Colonic mucosa (tissue), 4 donors: Measurements from ENCODE around the gene GNAZ. TPM values are rescaled to one million over a fixed set of nuclear protein-coding genes. Genes with fewer than 3 reads are reported as not detected.

Source experiments
- DNase-seq: peaks from one replicate; pipeline ENCODE4 v3.0.0-alpha.2; 2020
- H3K27ac ChIP-seq: fragments of 200-600 bp; one replicate; pipeline ENCODE4 v1.8.0; 2021
- H3K27me3 ChIP-seq: fragments of 200-600 bp; one replicate; pipeline ENCODE4 v1.8.0; 2021
- H3K36me3 ChIP-seq: fragments of 200-600 bp; one replicate; pipeline ENCODE4 v1.8.0; 2021
- H3K4me1 ChIP-seq: fragments of 200-600 bp; one replicate; pipeline ENCODE4 v1.8.0; 2021; ENCODE audit warnings: mild to moderate bottlenecking
- H3K4me3 ChIP-seq: fragments of 200-600 bp; one replicate; pipeline ENCODE4 v1.8.0; 2021
- H3K9ac ChIP-seq, 2 donors: one replicate each; pipeline ENCODE4 v1.7.0; 2013; ENCODE audit warnings: control low read depth in 2 of 2, low read depth in 2 of 2, low read length in 2 of 2
- H3K9me3 ChIP-seq: fragments of 200-600 bp; one replicate; pipeline ENCODE4 v1.8.0; 2021
- intact Hi-C: fragments of 100-400 bp; cut with DNase I; formaldehyde crosslinking; loops from one replicate; pipeline ENCODE4 v1.14.1; 2022
- total RNA-seq, 2 donors: library from RNA; stranded (reverse); fragmentation: NEBNext Ultra II Directional in 1 of 2; extraction: Animal tissue kit (Norgen Biotek cat#: 25700) in 1 of 2; gene quantifications; one replicate each; pipeline ENCODE4 v1.2.1, GENCODE V29; 2021
- TF ChIP-seq, protein P1 (sequence below): fragments of 200-600 bp; IDR thresholded peaks from one replicate; pipeline ENCODE4 v1.8.0; 2022; ENCODE audit warnings: antibody characterized with exemption, mild to moderate bottlenecking
- donor health status: healthy.
- donor health status: DM: no; HTN: no; CAD: no.
- donor health status: DM: no; HTN: no; CAD: no.

GNAZ gene
- total RNA-seq, 2 donors from 2014 or later: 1.2 to 2.5 TPM

GRCh38 chr22:23106344-23106743, 36.0 kb downstream of the GNAZ start:
- Histone ChIP-seq H3K9me3 (no peaks in the 10 kb centered on the region), H3K4me3 (no peak overlapping the region), H3K27me3 (no peaks in the 10 kb centered on the region), H3K36me3 (no peaks in the 10 kb centered on the region), H3K9ac (no peak overlapping the region), H3K4me1 (no peaks in the 10 kb centered on the region), H3K27ac (no peak overlapping the region)
- intact Hi-C loops: no loop called here
- TF ChIP-seq, protein P1, sequence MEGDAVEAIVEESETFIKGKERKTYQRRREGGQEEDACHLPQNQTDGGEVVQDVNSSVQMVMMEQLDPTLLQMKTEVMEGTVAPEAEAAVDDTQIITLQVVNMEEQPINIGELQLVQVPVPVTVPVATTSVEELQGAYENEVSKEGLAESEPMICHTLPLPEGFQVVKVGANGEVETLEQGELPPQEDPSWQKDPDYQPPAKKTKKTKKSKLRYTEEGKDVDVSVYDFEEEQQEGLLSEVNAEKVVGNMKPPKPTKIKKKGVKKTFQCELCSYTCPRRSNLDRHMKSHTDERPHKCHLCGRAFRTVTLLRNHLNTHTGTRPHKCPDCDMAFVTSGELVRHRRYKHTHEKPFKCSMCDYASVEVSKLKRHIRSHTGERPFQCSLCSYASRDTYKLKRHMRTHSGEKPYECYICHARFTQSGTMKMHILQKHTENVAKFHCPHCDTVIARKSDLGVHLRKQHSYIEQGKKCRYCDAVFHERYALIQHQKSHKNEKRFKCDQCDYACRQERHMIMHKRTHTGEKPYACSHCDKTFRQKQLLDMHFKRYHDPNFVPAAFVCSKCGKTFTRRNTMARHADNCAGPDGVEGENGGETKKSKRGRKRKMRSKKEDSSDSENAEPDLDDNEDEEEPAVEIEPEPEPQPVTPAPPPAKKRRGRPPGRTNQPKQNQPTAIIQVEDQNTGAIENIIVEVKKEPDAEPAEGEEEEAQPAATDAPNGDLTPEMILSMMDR: no peak
- DNase-seq: no peak

DNA sequence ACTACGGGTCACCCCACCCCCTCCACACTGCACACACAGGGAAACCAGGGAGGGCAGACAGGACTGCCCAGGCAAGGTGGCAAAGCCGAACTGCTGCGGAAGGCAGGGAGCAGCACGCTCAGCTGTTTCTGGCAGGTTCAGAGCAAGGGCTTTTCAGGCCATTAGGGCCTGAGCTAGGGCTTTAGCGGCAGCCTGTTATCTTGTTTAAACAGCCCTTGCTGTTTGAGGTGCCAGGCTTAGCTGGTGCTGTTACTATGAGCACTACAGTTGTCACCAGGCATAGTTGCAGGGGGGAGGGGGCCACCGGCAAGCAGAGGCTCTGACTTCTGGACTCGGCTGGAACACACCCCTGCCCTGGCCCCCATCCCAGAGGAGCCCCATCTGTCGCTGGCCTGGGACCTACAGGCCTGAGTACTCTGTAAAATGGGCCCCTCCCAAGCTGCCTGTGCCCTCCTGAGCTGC, 36.6 kb downstream of the GNAZ start:
- Histone ChIP-seq H3K4me1 (no peaks in the 10 kb centered on the region), H3K36me3 (no peaks in the 10 kb centered on the region), H3K9me3 (no peaks in the 10 kb centered on the region), H3K27me3 (no peaks in the 10 kb centered on the region), H3K4me3 (no peak overlapping the region), H3K27ac (no peak overlapping the region), H3K9ac (no peak overlapping the region)
- DNase-seq: no peak
- TF ChIP-seq, protein P1: no peak
- intact Hi-C loops: no loop called here

DNA sequence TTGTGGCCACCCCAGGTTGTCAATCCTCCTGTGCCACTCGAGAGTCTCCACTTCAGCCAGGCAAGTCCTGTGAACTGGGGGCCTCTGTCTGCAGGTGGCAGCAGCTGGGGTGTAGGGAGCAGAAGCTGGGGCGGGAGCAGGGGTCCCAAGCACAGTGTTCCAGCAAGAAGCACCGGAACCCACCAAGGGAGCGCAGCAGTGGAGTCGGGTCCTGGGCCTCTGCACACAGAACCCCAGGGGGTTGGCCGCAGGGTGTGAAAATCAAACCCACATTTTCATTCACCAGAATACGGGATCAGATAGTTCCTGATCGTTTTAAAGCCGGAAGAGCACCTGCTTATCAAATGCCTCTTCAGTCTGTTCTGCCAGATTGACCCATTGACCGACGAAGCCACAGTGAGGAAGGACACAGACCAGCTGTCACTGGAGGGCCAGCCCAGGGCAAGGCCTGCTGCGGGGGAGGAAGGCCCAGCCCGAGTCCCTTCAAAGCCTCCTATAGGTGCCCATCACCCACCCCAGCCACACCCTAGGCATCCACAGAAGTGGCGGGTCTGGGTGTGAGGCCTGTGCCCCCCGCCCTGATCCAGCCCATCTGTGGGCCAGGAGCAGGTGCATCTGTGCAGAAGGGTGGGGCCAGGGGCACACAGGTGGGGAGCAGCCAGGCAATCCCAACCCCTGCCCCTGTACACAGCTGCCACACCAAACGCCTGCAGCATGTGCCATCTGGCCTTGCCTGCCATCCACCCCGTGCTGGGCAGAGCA, 37.3 kb downstream of the GNAZ start:
- no peak overlapping the region for H3K9ac ChIP-seq
- TF ChIP-seq, protein P1: no peak
- no peak overlapping the region for H3K27ac ChIP-seq
- no peaks in the 10 kb centered on the region for H3K27me3 ChIP-seq
- intact Hi-C loops: no loop called here
- H3K9me3 ChIP-seq: no peaks in the 10 kb centered on the region
- H3K36me3 ChIP-seq: no peaks in the 10 kb centered on the region
- no peak overlapping the region for H3K4me3 ChIP-seq
- DNase-seq: peak; percentile 44
- H3K4me1 ChIP-seq: no peaks in the 10 kb centered on the region

DNA sequence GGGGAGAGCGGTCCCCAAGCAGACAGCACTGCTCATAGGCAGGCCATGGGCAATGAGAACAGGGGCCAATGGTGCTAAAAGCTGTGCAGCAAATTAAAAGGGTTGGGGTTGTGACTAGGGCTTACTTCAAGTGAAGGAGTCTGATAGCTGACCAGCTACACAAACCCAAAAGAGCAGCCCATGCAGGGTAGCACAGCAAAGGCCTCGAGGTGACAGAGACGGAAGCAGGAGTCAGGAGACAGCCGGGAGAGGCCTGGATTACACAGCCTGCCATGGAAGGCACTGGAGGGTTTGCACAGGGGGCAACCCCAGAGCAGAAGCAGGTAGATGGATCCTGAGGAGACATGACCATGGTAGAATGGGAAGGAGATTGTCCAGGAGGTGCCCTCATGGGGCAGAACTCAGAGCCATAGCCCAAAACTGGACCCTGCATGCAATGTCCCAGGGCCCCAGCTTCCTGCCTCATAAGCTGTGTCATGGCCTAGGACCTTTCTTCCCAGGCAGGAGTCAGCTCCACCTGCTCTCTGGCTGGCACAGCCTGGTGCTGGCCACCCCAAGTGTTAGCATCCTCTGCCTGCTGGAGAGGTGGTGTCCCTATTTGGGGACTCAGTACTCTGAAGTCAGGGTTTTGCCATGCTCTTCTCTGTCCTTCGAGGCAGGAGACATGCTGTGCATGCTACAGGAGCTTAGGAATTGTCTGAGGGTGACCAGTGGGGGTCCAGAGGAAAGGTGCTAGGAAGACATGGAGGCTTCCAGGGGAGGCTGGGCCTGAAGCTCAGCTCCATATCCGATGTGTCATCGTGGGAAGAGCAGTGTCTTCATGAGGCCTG, 38.1 kb downstream of the GNAZ start:
- intact Hi-C loops: no loop called here
- no peak overlapping the region for H3K4me3 ChIP-seq
- no peaks in the 10 kb centered on the region for H3K4me1 ChIP-seq
- H3K9ac ChIP-seq: no peak overlapping the region
- no peak overlapping the region for H3K27ac ChIP-seq
- TF ChIP-seq, protein P1: no peak
- DNase-seq: no peak
- no peaks in the 10 kb centered on the region for H3K36me3 ChIP-seq
- H3K9me3 ChIP-seq: no peaks in the 10 kb centered on the region
- no peaks in the 10 kb centered on the region for H3K27me3 ChIP-seq

DNA sequence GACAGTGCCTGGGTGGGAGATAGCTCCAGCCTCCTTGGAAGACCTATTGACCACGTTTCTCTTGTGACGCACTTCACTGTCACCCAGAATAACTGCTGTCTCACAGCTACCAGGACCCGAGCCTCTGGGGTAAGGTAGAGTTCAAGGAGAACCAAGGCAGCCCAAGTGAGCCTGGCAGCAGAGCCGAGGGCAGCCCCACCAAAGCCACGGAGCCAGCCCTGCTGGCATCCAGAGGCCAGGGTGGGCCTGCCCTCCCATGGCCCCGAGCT, 38.7 kb downstream of the GNAZ start:
- intact Hi-C loops: no loop called here
- no peaks in the 10 kb centered on the region for H3K27me3 ChIP-seq
- no peaks in the 10 kb centered on the region for H3K9me3 ChIP-seq
- no peak overlapping the region for H3K9ac ChIP-seq
- no peaks in the 10 kb centered on the region for H3K36me3 ChIP-seq
- TF ChIP-seq, protein P1: no peak
- DNase-seq: no peak
- H3K4me3 ChIP-seq: no peak overlapping the region
- no peak overlapping the region for H3K27ac ChIP-seq
- no peaks in the 10 kb centered on the region for H3K4me1 ChIP-seq
